Activated CD4-positive, alpha-beta memory T cell treated with anti-CD3 and anti-CD28 coated beads, Interleukin-2, amount 10 ng/mL, durations not matched to agents 7 days and 5 days (primary cell): ENCODE measurements around the gene NCOA4. TPM values are rescaled to one million over a fixed set of nuclear protein-coding genes. Genes with fewer than 3 reads are reported as not detected.

Experiments
- total RNA-seq, 2 experiments: library from RNA; stranded (reverse); gene quantifications; one replicate each; pipeline ENCODE4 v1.2.3, GENCODE V29; 2021

Gene NCOA4
- total RNA-seq, 2 experiments from 2014 or later: 104 to 105 TPM

Other genes starting within 250 kb of the NCOA4 start
- gene AGAP4, start 183.1 kb downstream of the NCOA4 start, total RNA-seq: 10 to 100 TPM; 15.2 to 15.6 TPM
- 10 to 100 TPM; 45.2 to 48.2 TPM for gene TIMM23, start 58.1 kb downstream of the NCOA4 start, total RNA-seq
- not detected for gene MSMB, start 15.6 kb upstream of the NCOA4 start, total RNA-seq